K562 (cell line): ENCODE data around the gene SAMD9L. TPM values are rescaled to one million over a fixed set of nuclear protein-coding genes. Genes with fewer than 3 reads are reported as not detected.

Experiments
- CBX5 ChIP-seq: IDR thresholded peaks from 2 replicates; pipeline ENCODE4 v1.6.1; 2014; ENCODE audit warnings: low read depth, borderline replicate concordance
- ELF2 ChIP-seq: fragments of 250-450 bp; sonication (Bioruptor Pico); IDR thresholded peaks from 2 replicates; pipeline ENCODE4 v1.5.0; 2021; ENCODE audit warnings: mild to moderate bottlenecking
- KDM4B ChIP-seq, 2 experiments: fragments of 450-650 bp in 1 of 2; sonication (generic) in 1 of 2; IDR thresholded peaks; 2 replicates each; pipeline ENCODE4 v1.6.1; 2016 to 2017; ENCODE audit warnings: borderline replicate concordance in 2 of 2, antibody characterized with exemption in 1 of 2, low read depth in 1 of 2, mild to moderate bottlenecking in 1 of 2
- LCOR ChIP-seq: sonication (generic); formaldehyde crosslinking; IDR thresholded peaks from 2 replicates; pipeline ENCODE4 v1.8.0; 2022; ENCODE audit warnings: mild to moderate bottlenecking, missing genetic modification reagents
- MCM2 ChIP-seq: fragments of 450-650 bp; IDR thresholded peaks from 2 replicates; pipeline ENCODE4 v1.6.1; 2017; ENCODE audit warnings: low read depth, mild to moderate bottlenecking
- MYC ChIP-seq, 2 experiments: fragments of 250-450 bp in 1 of 2; sonication (Bioruptor Pico) in 1 of 2; IDR thresholded peaks; 2 replicates each; pipeline versions ENCODE4 v1.5.1 to v1.6.1; 2012 to 2021; ENCODE audit warnings: low read depth in 2 of 2, borderline replicate concordance in 1 of 2, improper control_type of control experiment in 1 of 2, low read length in 1 of 2, mild to moderate bottlenecking in 1 of 2, moderate library complexity in 1 of 2
- NFIC ChIP-seq: fragments of 450-650 bp; IDR thresholded peaks from 2 replicates; pipeline ENCODE4 v1.6.1; 2017; ENCODE audit warnings: mild to moderate bottlenecking, inconsistent platforms
- NFYB ChIP-seq: IDR thresholded peaks from 2 replicates; pipeline ENCODE4 v1.6.1; 2011; ENCODE audit warnings: mild to moderate bottlenecking, moderate library complexity; ENCODE audit not compliant: insufficient read length; ENCODE audit errors: extremely low read depth
- PHF21A ChIP-seq: fragments of 450-650 bp; IDR thresholded peaks from 2 replicates; pipeline ENCODE4 v1.6.1; 2017; ENCODE audit warnings: low read depth, borderline replicate concordance
- POLR3G ChIP-seq: IDR thresholded peaks from 2 replicates; pipeline ENCODE4 v1.6.1; 2011; ENCODE audit not compliant: insufficient read length, insufficient replicate concordance; ENCODE audit errors: extremely low read depth
- TAF7 ChIP-seq: fragments of 450-650 bp; IDR thresholded peaks from 2 replicates; pipeline ENCODE4 v1.6.1; 2016; ENCODE audit warnings: missing genetic modification characterization, missing compliant biosample characterization
- TRIM28 ChIP-seq: fragments of 450-650 bp; IDR thresholded peaks from 2 replicates; pipeline ENCODE4 v1.6.1; 2017
- ZBTB40 ChIP-seq, 2 experiments: fragments of 450-650 bp in 1 of 2; sonication (generic) in 1 of 2; formaldehyde crosslinking in 1 of 2; IDR thresholded peaks; 2 replicates each; pipeline versions ENCODE4 v1.7.1 to v1.9.0; 2016 to 2022; ENCODE audit warnings: inconsistent platforms in 1 of 2, mild to moderate bottlenecking in 1 of 2, missing genetic modification reagents in 1 of 2
- polyA plus RNA-seq, 8 experiments: library from polyadenylated mRNA; depleted of rRNA in 4 of 8; stranded (reverse) in 5 of 8; unstranded in 3 of 8; fragments of >200 nt; fragmentation: Nextera tagmentation in 2 of 8; fragmentation: Illumina TruSeq in 1 of 8; extraction: Ambion mirVana in 2 of 8; extraction: Trizol in 1 of 8; gene quantifications; 2 replicates each; pipeline versions ENCODE4 v1.2.1 to v1.2.3, GENCODE V29; 2011 to 2014; ENCODE audit warnings: inconsistent platforms in 1 of 8, missing spikeins in 1 of 8
- total RNA-seq, 7 experiments: library from RNA; depleted of rRNA in 6 of 7; stranded (reverse); fragments of >200 nt in 6 of 7; fragmentation: Illumina TruSeq in 2 of 7; extraction: Trizol in 2 of 7; gene quantifications; 2 replicates each; pipeline versions ENCODE4 v1.2.1 to v1.2.3, GENCODE V29; 2011 to 2021; ENCODE audit warnings: low replicate concordance in 1 of 7
- TF ChIP-seq, protein P1 (sequence below): fragments of 450-650 bp; IDR thresholded peaks from 2 replicates; pipeline ENCODE4 v1.6.1; 2016; ENCODE audit warnings: borderline replicate concordance
- TF ChIP-seq, protein P2 (sequence below): sonication (generic); formaldehyde crosslinking; IDR thresholded peaks from 2 replicates; pipeline ENCODE4 v1.8.0; 2022; ENCODE audit warnings: mild to moderate bottlenecking, low read depth, missing genetic modification reagents

The SAMD9L gene
- total and polyA plus RNA-seq, 9 of the 15 experiments (the other 6 are each of a cell fraction or from before 2014, with no cell fraction given): 0.15 to 1.0 (median 0.48) TPM

DNA sequence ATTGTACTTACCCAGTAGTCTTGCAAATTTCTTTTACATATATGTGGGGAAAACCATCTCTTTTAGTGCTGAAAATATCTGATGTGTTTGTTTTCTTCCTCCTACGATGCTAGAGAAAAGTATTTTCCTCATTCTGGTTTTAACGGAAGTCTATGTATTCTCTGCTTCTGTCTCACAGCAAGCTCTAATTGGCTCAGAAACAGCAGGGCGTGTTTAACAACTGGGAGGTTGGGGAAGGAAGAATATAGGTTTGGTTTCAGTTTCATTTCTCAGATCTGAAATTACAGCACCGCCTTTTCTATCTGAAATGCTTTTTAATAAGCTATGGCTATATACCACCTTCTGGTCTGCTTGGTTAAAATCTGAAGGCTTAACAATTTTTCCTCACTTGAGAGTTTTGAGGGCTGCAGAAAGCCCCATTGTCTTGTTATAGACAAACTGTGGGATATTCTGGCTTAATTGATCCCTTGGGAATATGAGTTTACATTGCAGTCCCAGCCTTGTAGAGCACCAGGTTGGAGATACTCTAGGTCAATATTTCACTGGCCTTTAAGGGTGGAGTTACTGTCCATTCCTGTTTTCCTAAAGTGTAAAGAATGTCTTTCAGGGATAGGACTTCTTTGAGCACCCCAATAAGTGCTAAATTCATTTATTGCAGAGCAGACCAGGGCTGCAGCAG is 30.2 kb downstream of the SAMD9L start, which contains the start of gene SAMD9 (continued):
- TF ChIP-seq, protein P1, sequence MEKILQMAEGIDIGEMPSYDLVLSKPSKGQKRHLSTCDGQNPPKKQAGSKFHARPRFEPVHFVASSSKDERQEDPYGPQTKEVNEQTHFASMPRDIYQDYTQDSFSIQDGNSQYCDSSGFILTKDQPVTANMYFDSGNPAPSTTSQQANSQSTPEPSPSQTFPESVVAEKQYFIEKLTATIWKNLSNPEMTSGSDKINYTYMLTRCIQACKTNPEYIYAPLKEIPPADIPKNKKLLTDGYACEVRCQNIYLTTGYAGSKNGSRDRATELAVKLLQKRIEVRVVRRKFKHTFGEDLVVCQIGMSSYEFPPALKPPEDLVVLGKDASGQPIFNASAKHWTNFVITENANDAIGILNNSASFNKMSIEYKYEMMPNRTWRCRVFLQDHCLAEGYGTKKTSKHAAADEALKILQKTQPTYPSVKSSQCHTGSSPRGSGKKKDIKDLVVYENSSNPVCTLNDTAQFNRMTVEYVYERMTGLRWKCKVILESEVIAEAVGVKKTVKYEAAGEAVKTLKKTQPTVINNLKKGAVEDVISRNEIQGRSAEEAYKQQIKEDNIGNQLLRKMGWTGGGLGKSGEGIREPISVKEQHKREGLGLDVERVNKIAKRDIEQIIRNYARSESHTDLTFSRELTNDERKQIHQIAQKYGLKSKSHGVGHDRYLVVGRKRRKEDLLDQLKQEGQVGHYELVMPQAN: no peak
- TF ChIP-seq NFIC (no peak), NFYB (peak; percentile 31), PHF21A (no peak), CBX5 (no peak), KDM4B (IDR thresholded peaks at IDR 0.05; ENCODE audit: borderline replicate concordance in 2 of 2, low read depth in 1 of 2) (no peak), LCOR (CRISPR knock-in tag) (no peak), POLR3G (no peak), TAF7 (0 out of 2 replicates have a peak, but pooled peaks have one; percentile 25), ZBTB40 (IDR thresholded peaks at IDR 0.05) (0 out of 2 replicates have a peak, but pooled peaks have one; percentile 36), ZBTB40 (CRISPR knock-in tag; IDR thresholded peaks at IDR 0.05) (no peak), MYC (IDR thresholded peaks at IDR 0.05; ENCODE audit: low read depth, low read length) (no peak), MYC (CRISPR knock-in tag; IDR thresholded peaks at IDR 0.05; ENCODE audit: borderline replicate concordance, low read depth) (no peak), ELF2 (CRISPR knock-in tag) (no peak), TRIM28 (no peak), MCM2 (no peak)
- TF ChIP-seq, protein P2, sequence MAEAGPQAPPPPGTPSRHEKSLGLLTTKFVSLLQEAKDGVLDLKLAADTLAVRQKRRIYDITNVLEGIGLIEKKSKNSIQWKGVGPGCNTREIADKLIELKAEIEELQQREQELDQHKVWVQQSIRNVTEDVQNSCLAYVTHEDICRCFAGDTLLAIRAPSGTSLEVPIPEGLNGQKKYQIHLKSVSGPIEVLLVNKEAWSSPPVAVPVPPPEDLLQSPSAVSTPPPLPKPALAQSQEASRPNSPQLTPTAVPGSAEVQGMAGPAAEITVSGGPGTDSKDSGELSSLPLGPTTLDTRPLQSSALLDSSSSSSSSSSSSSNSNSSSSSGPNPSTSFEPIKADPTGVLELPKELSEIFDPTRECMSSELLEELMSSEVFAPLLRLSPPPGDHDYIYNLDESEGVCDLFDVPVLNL: no peak
